HG02885 (cell line): ENCODE measurements around the gene SNTG2.

Experiments used
- ATAC-seq: cut with Tn5 transposase; IDR thresholded peaks from one replicate; pipeline ENCODE4 v1.9.1; 2021; ENCODE audit warnings: mild to moderate bottlenecking; ENCODE audit not compliant: unreplicated experiment, poor library complexity

Gene SNTG2

DNA sequence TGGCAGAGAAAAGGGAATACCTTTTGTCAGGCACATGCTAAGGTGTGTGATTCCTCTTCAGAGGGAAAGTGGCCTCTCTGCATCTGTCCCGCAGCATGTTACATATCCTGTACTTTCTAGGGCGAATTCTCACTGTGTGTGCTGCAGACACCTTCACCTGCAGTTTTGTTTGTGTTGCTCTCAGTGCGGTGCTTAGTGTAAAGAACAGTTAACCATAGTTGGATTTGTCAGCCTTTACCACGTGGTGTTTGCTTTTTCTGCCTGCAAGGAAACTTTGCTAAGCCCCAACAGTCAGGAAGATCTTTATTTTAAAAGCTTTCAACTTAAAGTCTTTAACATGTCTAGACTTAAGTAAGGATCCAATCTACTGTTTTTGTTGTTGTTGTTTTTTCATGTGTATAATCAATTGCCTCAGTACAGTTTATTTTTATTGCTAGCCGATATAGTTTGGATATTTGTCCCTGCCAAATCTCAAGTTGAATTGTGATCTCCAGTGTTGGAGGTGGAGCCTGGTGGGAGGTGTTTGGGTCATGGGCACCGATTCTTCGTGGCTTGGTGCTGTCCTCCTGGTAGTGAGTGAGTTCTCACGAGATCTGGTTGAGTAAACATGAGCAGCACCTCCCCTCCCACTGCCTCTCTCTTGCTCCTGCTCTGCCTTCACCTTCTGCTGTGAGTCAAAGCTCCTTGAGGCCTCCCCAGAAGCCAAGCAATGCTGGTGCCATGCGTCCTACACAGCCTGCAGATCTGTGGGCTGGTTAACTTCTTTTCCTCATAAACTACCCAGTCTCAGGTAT is 90.6 kb downstream of the SNTG2 start:
- no peak for ATAC-seq

DNA sequence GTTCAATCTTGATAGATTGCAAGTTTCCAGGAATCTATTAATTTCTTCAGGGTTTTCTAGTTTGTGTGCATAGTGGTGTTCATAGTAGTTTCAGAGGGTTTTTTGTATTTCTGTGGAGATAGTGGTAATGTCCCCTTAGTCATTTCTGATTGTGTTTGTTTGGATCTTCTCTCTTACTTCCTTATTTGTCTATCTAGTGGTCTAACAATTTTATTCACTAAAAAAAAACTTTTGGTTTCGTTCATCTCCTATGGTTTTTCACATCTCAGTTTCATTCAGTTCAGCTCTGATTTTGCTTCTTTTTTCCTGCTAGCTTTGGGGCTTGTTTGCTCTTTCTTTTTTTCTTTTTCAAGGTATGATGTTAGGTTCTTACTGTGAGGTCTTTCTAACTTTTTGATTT is 94.5 kb downstream of the SNTG2 start:
- ATAC-seq = peak; percentile 64

DNA sequence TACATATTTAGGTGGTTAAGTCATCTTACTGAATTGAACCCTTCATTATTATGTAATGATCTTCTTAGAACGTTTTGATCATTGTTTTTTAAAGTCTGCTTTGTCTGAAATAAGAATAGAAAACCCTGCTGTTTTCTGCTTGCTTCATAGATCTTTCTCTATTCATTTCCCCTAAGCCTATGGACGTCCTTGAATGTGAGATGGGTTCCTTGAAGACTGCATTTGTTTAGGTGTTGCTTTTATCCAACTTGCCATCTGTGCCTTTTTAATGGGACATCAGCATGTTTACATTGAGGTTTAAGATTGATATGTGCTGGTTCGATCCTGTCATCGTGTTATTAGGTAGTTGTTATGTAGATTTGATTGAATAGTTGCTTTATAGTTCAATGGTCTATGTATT is 95.4 kb downstream of the SNTG2 start:
- ATAC-seq = no peak

DNA sequence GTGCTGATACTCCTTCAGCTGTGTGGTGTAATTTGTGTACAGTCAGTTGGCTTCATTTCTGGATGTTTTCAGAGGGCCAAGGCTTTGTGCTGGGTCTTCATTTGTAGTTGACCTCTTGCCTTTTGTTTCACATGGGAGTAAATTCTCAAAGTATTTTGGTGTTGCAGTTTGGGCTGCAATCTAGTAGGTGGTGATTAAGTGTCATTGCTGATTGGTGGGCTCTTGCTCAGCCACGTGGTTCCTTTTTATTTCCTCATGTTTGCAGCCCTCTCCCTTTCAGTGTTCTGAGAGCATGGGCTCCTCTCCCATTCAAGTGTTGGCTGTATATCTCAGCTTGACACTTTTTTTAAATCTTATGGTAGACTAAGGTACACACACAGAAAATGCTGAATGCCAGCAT is 96.8 kb downstream of the SNTG2 start:
- no peak for ATAC-seq

DNA sequence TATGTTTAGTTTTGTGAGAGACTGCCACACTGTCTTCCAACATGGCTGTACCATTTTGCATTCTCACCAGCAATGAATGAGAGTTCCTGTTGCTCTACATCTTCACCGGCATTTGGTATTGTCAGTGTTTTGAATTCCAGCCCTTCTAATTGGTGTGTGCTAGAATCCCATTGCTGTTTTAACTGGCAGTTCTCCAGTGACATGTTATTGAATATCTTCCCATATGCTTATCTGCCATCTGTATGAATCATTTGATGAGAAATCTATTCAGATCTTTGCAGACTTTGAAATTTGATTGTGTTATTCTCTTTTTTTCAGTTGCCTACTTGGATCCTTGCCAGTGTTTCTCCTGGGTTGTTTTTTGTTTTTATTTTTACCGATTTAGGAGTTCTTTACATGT is 99.0 kb downstream of the SNTG2 start:
- no peak for ATAC-seq

DNA sequence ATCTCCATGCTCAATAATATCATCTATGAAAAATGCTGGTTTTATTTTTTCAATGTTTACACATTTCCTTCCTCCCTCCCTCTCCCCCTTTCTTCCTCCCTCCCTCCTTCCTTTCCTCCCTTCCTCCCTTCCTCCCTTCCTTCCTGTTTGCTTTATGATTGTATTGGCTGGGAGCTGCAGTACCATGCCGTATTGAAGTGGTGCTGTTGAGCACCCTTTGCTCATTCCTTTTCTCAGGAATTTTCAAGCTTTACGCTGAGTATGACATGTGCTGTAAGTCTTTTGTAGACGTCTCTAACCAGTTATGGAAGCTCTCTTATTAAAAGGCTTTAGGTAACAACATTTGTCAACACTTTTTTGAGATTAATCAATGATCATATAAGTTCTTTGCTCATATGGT is 100.4 kb downstream of the SNTG2 start:
- no peak for ATAC-seq

DNA sequence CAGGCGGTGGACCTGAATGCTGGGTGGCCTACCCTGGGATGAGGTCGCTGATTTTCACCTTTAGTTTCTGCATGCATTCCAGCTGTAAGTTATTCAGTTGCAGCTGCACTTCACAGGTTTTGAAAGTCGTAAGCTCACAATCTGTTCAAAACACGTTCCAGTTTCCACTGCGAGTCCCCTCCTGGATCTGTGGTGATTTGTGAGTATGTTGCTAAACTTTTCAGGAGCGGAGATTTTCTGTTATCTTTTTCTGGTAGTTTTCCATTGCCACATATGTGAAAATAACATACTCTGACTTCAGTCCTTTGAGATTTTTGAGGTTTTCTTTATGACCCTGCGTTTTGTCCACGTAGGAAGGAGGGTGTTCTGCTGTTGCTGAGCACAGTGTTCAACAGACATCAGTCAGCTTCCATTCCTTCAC is 102.1 kb downstream of the SNTG2 start:
- no peak for ATAC-seq

DNA sequence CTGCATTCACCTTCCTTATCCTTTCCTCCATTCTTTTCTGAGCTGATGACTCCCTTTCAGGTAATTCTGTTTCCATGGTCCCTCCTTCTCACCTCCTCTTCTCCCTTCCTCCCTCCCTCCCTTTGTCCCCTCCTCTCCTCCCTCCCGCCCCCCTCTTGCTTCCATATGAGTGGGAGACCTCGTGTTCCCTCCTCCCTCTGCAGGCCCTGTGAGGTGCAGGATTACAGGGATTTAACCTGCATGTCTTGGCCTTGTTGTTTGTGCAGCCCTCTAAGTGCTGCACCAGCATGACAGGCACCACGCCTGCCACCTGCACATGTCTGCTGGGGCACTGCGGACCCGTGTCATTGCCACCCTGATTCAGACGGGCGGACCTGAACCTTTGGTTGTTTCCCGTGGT is 103.1 kb downstream of the SNTG2 start:
- ATAC-seq = no peak

DNA sequence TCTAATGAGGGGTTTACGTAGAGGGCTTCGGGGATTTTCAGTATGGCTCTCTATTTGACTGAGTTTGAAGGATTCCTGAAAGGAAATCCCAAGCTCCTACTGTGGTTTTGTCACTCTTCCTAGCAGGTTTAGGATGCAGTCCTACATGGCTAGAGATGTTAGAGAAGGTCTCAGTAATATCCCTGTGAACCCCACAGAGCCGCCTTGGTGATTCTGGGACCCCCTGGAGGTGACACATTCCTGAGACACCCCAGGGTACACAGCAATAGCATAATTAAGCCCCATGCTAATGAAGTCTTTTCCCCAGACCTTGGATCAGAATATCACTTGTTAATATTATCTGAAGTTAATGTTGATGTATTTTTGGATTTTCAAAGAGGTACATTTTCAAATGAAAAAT is 103.8 kb downstream of the SNTG2 start:
- ATAC-seq = no peak

DNA sequence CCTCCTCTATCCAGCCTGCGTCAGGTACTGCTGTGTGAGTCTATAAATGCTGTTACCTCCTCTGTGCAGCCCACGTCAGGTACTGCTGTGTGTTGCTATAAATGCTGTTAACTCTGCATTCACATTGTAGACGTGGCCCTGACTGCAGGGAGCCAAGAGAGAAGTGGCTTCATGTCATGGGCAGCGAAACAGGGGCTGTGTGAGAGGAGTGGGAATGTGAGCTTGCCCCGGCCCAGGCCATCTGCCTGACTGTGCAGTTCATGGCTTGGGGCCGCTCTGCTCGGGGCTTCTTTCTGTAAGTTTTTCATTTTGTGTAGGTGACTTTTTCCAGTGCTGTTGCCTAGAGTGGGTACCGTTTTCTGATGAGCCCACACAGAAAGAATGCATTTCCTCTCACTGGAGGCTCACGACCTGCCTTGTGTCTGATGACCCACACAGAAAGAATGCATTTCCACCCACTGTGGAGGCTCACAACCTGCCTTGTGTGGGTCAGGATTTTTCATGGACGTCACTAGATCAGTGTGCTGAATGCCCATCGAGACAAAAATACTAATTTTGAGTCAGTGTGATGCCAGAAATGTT is 104.5 kb downstream of the SNTG2 start:
- no peak for ATAC-seq

DNA sequence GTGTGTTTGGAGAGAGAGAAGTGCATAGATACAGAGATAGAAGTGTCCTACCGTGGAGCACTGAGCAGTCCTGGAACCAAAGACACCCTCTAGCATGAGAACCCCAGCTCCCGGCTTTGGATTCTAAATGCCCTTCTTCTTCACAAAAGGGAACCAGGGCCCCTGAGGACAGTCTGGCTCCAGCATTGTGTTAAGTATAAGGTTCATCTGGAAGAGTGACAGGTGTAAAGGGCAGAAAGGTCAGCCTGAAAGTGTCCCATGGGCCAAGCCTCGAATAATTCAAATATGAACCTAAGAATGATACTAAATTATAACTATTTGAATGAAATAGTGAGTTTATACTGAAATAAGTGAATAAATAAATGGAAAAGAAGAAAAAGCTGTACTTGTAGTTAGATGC is 109.7 kb downstream of the SNTG2 start:
- ATAC-seq = no peak

DNA sequence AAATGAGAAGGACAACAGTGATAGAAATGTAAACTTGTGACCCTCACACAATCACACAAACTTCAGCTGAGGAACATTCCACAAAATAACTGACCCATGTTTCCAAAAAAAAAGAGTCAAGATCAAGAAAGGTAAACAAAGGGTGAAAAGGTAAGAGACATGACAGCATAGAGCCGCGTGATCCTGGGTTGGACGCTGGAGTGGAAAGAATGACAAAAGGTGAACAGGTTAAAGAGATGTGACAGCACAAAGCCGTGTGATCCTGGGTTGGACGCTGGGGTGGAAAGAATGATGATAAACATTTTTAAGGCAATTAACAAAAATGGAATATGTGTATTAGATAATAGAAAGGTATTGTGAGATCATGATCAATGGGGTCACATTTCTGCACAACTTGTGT is 110.3 kb downstream of the SNTG2 start:
- ATAC-seq = no peak

DNA sequence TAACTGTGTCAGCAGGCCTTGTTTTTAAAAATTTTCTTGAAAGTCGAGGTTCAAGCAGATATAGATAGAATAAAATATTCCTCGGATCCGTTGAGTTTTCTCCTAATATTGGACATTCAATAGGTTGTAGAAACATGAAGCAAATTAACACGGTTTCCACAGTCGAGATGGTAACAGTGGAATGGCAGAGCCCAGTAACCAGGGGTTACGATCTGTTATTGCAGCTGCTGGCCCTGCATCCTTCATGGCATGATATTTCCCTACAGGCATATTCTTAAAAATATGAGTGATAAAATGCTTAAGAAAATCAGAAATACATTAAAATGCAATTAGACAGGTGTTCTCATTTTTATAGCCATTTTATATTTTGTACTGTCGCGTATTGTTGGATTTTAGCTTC is 117.6 kb downstream of the SNTG2 start:
- ATAC-seq = no peak

DNA sequence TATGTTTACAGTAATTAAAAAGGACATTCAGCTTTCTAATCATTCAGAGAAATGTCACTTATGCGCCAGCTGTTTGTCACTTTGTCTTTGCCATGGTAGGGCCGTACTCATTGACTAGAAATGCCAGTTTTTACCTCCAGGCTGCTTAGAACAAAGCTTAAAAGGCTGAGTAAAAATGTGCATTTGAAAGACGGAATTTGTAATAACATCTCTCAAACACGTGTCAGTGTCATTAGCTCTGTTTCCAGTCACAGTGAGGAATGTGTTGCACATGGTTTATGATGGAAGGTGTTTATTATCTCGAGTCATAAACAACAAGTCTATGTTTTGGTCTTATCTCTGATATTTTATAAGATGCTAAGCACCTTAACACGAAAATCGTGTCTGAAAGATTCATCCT is 118.2 kb downstream of the SNTG2 start:
- no peak for ATAC-seq

DNA sequence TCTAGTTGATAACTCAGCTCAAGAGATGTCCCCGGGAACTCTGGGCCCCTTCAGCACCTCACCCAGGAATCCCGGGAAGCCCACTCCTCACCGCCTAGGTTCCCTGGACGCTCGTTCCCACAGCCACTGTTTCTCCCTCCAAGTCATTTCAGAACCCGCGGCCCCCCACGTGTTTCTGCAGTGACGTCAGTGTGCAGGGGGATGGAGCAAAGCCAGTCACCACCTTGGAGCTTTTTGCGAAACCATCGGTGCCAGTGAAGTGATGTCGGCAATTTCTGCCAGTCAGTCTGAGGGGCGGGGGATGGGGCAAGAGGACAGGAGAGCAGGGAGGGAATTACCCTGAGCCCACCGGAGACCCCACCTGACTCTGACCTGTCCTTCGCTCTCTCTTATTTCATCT is 119.2 kb downstream of the SNTG2 start:
- ATAC-seq = no peak

DNA sequence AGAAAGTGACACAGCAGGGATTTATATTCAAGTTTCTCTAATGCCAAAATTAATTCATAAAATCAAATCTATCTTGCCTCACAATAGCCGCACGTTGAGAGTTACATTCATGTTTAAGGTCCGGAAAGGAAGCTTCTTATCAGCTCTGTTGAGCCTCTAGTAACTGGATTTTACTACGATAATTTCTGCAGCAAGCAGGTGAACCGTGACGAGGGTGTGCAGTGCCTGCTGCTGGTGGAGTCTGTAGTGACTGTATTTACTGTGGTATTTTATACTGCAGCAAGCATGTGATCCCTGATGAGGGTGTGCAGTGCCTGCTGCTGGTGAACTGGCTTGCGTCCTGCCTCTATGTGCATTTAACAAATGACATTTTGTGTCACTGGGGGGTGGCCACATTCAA is 120.0 kb downstream of the SNTG2 start:
- ATAC-seq = no peak

DNA sequence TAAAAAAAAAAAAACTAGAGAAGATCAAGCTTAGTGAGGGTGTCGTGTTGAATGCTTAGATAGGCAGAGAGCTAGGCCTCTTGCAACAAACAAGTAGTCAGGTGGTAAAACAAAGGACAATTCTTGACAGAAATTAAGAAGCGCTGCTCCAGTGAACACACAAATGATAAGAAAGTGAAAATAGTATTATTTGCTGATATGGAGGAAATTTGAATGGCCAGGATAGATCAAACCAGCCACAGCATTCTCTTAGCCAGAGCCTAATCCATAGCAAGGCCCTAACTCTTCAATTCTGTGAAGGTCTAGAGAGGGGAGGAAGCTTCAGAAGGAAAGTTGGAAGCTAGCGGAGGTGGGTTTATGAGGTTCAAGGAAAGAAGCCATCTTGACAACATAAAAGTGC is 121.0 kb downstream of the SNTG2 start:
- no peak for ATAC-seq

DNA sequence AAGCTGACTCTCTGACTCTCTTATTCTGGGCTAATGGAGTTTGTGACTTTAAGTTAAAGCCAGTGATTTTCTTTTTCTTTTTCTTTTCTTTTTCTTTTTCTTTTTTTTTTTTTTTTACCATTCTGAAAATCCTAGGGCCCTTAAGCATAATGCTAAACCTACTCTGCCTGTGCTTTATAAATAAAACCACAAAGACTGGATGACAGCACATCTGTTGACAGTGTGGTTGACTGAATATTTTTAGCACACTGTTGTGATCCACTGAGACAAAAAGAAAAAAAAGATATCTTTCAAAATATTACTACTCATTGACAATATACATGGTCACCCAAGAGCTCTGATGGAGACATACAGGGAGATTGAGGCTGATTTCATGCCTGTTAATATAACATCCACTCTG is 121.6 kb downstream of the SNTG2 start:
- no peak for ATAC-seq

DNA sequence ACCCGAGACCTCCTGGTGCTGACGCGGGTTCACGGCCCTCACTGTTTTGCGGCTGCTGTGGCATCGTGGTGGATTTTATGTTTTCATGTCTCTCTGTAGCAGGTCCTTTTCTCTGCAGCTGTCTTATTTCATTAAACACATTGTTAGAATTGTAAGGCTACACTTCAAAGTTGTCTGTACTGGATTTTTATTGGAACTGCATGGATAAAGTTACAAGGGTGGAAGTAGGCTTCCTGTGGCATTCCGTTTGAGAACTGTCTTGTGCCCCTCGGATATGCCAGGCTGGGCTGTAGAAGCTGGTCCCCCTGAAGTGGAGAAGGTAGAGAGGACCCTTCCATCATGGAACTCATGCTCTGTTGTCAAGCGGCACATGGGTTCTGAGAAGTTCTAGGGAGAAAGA is 127.3 kb downstream of the SNTG2 start:
- no peak for ATAC-seq

DNA sequence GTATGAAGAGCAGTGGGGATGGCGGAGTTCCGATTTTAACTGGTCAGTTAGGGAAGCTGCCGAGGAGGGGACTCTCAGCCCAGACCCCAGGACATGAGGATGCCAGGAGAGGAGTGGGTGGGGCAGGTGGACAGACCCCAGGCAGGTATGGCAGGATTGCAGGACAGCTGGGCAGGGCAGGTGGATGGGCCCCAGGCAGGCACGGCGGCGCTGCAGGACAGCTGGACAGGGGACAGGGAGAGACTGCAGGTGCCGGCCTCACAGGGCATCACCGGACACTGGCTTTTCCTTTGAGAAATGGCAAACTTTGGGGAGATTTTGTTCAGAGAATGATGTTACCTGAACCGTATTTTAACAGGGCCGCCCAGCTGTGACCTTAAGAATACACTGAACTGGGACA is 127.7 kb downstream of the SNTG2 start:
- no peak for ATAC-seq

DNA sequence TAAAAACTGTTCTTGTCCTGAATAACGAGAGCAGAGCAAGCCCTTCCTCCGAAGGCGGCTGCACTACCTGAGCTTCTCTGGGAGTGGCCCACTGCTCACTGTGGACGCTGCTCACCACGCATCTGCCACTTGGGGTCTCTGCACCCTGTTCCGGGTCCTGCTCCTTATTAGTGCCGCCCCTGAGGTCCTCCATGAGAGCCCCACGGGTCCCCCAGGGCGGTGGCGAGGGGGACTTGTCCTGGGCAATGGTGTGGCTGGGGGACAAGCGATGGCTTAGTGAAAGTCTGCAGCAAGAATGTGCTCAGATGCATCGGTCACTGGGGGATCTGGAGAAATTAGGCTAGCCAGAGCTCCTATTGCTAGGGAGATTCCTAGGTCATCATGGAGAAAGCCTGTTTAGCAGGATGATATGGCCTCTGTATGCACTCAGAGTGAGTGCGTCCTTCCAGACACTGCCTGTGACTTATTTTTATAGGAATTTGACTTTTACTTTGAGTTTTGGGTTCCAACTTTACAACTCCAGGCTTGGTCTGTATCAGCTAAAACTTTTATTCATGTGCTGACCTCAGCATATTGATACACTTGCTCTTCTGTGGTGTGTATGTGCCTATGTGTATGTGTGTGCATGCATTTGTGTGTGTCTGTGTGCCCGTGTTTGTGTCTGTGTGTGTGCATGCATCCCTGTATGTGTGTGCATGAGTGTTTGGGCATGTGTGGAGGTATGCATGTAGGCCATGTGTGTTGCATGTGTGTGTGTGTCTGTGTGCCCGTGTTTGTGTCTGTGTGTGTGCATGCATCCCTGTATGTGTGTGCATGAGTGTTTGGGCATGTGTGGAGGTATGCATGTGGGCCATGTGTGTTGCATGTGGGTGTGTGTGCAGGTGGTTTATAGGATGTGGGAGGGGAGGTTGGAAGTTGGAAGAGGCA is 129.5 kb downstream of the SNTG2 start:
- ATAC-seq = no peak
